Endodermal cell (in vitro differentiated cells): ENCODE data around the gene SYNE3. TPM values are rescaled to one million over a fixed set of nuclear protein-coding genes. Genes with fewer than 3 reads are reported as not detected.

Experiments
- DNase-seq: peaks from one replicate; pipeline ENCODE4 v3.0.0-alpha.2; 2017
- H3K27ac ChIP-seq: 2 replicates; pipeline ENCODE4 v1.5.1; 2013; ENCODE audit warnings: mild to moderate bottlenecking, low read depth, low read length, moderate library complexity
- H3K27me3 ChIP-seq: 2 replicates; pipeline ENCODE4 v1.6.1; 2013; ENCODE audit warnings: mild to moderate bottlenecking, low read length, moderate library complexity; ENCODE audit not compliant: insufficient read depth, control insufficient read depth, poor library complexity, severe bottlenecking
- H3K36me3 ChIP-seq: 2 replicates; pipeline ENCODE4 v1.7.0; 2013; ENCODE audit warnings: mild to moderate bottlenecking, low read length, moderate library complexity; ENCODE audit not compliant: control insufficient read depth, insufficient read depth
- H3K4me1 ChIP-seq: one replicate; pipeline ENCODE4 v1.7.0; 2013; ENCODE audit warnings: low read length; ENCODE audit not compliant: control insufficient read depth, insufficient read depth
- H3K4me3 ChIP-seq: 2 replicates; pipeline ENCODE4 v1.5.1; 2013; ENCODE audit warnings: mild to moderate bottlenecking, low read length, moderate library complexity
- H3K9ac ChIP-seq: 2 replicates; pipeline ENCODE4 v1.6.1; 2013; ENCODE audit warnings: mild to moderate bottlenecking, low read length, moderate library complexity; ENCODE audit not compliant: poor library complexity, severe bottlenecking; ENCODE audit errors: extremely low read depth
- H3K9me3 ChIP-seq: 2 replicates; pipeline ENCODE4 v1.6.1; 2013; ENCODE audit warnings: mild to moderate bottlenecking, low read length, moderate library complexity; ENCODE audit not compliant: control insufficient read depth
- H3K27ac Mint-ChIP-seq: 2 replicates; pipeline ENCODE4 v1.8.0; 2020; ENCODE audit warnings: mixed read lengths
- H3K27me3 Mint-ChIP-seq: 2 replicates; pipeline ENCODE4 v1.8.0; 2021; ENCODE audit warnings: mild to moderate bottlenecking, mixed read lengths; ENCODE audit not compliant: insufficient read depth
- H3K36me3 Mint-ChIP-seq: 2 replicates; pipeline ENCODE4 v1.8.0; 2020; ENCODE audit warnings: low read depth, mixed read lengths
- H3K4me1 Mint-ChIP-seq: 2 replicates; pipeline ENCODE4 v1.8.0; 2020; ENCODE audit warnings: mixed read lengths
- H3K4me3 Mint-ChIP-seq: 2 replicates; pipeline ENCODE4 v1.8.0; 2020; ENCODE audit warnings: mild to moderate bottlenecking, moderate library complexity, mixed read lengths
- H3K9me3 Mint-ChIP-seq: 2 replicates; pipeline ENCODE4 v1.8.0; 2020; ENCODE audit warnings: mild to moderate bottlenecking, mixed read lengths
- WGBS, 2 experiments: methylation state at CpG; one replicate each; pipeline versions ENCODE4 v1.1.5 to v1.1.7; 2013; ENCODE audit warnings: missing lambda C conversion rate in 2 of 2, mixed read lengths in 1 of 2; ENCODE audit not compliant: insufficient coverage in 1 of 2, insufficient read length in 1 of 2; 5-methylcytosine and 5-hydroxymethylcytosine counted together
- total RNA-seq, 2 donors: library from RNA; stranded (reverse); fragmentation: NEBNext Ultra II Directional in 1 of 2; extraction: Animal tissue kit (Norgen Biotek cat#: 25700) in 1 of 2; gene quantifications; 2 replicates in 1 of 2; 3 replicates in 1 of 2; pipeline ENCODE4 v1.2.1, GENCODE V29; 2021
- TF ChIP-seq, protein P1 (sequence below): fragments of 200-600 bp; sonication (generic); conservative IDR thresholded peaks from 2 replicates; pipeline ENCODE4 v1.5.0; 2021; ENCODE audit warnings: antibody characterized with exemption, mild to moderate bottlenecking

The SYNE3 gene
- total RNA-seq, 2 donors from 2014 or later, result 1.0 to 5.2 TPM

DNA sequence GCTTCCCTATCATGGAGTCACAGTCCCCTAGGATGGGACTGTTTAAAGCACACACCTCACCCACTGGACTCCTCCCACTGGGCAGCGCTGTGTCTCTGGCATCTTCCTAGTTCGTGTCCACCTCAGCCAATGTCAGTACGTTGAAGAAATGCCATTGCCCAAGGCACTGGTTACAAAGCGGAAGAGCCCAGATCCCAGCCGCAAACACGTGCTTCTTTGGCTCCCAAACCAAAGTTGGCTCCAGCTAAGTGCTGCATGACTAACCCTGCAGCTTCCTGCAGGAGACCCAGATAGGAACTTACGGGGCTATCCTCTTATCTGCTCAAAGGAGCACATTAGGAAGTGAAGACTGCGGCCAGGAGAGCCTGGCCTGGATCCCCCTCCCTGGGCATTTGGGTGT, 9.3 kb downstream of the SYNE3 start:
- H3K36me3 ChIP-seq, result no peaks in the 10 kb centered on the region
- Mint-ChIP-seq H3K27me3 (no peaks in the 10 kb centered on the region), H3K27ac (no peak overlapping the region), H3K4me1 (peaks cover 40% of the 10 kb centered on the region), H3K4me3 (no peak overlapping the region), H3K36me3 (no peaks in the 10 kb centered on the region), H3K9me3 (no peaks in the 10 kb centered on the region)
- WGBS, 2 experiments, result 80 to 87% methylated on average over 8 of the region's 8 CpGs
- no peak overlapping the region for H3K9ac ChIP-seq
- TF ChIP-seq, protein P1, sequence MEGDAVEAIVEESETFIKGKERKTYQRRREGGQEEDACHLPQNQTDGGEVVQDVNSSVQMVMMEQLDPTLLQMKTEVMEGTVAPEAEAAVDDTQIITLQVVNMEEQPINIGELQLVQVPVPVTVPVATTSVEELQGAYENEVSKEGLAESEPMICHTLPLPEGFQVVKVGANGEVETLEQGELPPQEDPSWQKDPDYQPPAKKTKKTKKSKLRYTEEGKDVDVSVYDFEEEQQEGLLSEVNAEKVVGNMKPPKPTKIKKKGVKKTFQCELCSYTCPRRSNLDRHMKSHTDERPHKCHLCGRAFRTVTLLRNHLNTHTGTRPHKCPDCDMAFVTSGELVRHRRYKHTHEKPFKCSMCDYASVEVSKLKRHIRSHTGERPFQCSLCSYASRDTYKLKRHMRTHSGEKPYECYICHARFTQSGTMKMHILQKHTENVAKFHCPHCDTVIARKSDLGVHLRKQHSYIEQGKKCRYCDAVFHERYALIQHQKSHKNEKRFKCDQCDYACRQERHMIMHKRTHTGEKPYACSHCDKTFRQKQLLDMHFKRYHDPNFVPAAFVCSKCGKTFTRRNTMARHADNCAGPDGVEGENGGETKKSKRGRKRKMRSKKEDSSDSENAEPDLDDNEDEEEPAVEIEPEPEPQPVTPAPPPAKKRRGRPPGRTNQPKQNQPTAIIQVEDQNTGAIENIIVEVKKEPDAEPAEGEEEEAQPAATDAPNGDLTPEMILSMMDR, result no peak
- no peak for DNase-seq
- no peaks in the 10 kb centered on the region for H3K9me3 ChIP-seq
- H3K27ac ChIP-seq, result no peak overlapping the region
- peaks cover 43% of the 10 kb centered on the region for H3K4me1 ChIP-seq
- H3K27me3 ChIP-seq, result no peaks in the 10 kb centered on the region
- H3K4me3 ChIP-seq, result no peak overlapping the region

DNA sequence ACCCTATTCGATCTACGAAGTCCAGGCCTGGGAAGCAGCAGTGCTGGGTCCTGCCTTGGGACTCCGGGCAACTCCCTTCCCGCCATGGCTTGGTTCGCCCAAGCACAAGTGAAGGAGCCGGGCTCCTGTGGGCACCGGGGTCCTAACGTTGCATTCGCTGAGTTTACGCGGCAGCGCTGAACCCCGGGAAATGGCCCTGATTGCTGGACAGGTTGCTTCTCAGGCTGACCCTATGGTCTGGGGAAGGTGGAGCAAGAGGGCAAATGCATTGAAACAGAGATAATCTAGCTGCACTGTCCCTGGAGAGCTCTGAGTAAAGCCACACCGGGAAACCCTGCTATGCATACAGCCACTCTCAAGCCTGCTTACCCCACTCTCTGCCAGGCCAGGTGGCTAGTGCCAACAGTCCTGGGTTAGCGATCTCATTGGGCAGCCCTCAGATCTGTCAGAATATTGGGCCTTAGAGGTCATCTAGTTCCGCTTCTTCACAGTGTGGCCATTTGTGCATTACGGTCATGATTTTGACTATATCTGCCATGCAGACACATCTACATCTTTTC, 11.3 kb downstream of the SYNE3 start:
- Histone ChIP-seq H3K9ac (no peak overlapping the region), H3K9me3 (no peaks in the 10 kb centered on the region), H3K4me3 (no peak overlapping the region), H3K4me1 (peaks cover 57% of the 10 kb centered on the region), H3K36me3 (no peaks in the 10 kb centered on the region), H3K27ac (no peak overlapping the region), H3K27me3 (no peaks in the 10 kb centered on the region)
- DNase-seq, result no peak
- WGBS, 2 experiments, result 90 to 100% methylated on average over 6 to 17 of the region's 17 CpGs
- peak overlapping the region; percentile 45 for H3K27ac Mint-ChIP-seq
- H3K4me3 Mint-ChIP-seq, result no peak overlapping the region
- no peaks in the 10 kb centered on the region for H3K27me3 Mint-ChIP-seq
- peaks cover 60% of the 10 kb centered on the region for H3K4me1 Mint-ChIP-seq
- no peaks in the 10 kb centered on the region for H3K9me3 Mint-ChIP-seq
- no peaks in the 10 kb centered on the region for H3K36me3 Mint-ChIP-seq
- TF ChIP-seq, protein P1, result no peak

DNA sequence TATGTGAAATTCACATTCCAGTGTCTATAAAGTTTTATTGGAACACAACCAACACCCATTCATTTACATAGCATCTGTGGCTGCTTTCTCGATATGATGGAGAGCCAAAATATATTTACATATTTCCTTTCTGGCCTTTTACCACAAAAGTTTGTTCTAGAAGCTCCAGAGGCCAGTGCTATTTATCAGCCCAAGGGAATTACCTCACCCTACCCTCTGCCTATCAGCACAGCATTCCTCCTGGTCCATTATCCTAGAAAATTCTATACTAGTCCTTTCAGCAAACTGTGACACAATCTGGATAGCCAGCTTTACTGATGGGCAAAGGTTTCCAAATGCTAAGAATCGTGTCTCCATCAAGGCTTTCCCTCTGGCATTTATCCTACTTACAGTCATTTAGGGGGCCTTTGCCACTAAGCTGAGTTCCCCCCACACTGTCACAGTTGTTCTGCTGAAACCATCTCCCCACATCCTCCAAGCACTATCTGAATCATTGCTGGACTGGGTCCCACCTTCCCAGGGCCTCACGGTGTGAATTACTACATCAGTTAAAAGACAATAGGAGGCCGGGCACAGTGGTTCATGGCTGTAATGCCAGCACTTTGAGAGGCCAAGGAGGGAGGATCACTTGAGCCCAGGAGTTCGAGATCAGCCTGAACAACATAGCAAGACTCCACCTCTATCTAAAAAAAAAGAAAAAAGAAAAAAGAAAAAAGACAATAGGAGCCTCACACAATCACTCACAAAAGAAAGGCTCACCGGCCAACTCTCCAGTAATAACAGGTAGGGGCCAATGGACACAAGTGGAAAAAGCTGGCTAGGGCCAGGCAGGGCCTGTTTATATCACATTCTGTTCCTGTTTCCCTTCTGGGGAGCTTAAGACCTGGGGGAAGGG, 12.1 kb downstream of the SYNE3 start:
- Histone ChIP-seq H3K27ac (no peak overlapping the region), H3K27me3 (no peaks in the 10 kb centered on the region), H3K9ac (no peak overlapping the region), H3K4me1 (peaks cover 60% of the 10 kb centered on the region), H3K4me3 (no peak overlapping the region), H3K9me3 (no peaks in the 10 kb centered on the region), H3K36me3 (no peaks in the 10 kb centered on the region)
- TF ChIP-seq, protein P1, result no peak
- WGBS, 2 experiments, result 86 to 88% methylated on average over 4 to 5 of the region's 6 CpGs
- Mint-ChIP-seq H3K36me3 (no peaks in the 10 kb centered on the region), H3K4me3 (no peak overlapping the region), H3K4me1 (peaks cover 65% of the 10 kb centered on the region), H3K9me3 (no peaks in the 10 kb centered on the region), H3K27me3 (no peaks in the 10 kb centered on the region), H3K27ac (peak overlapping the region; percentile 45)
- DNase-seq, result no peak
